Peyer's patch (tissue), 4 donors: Measurements from ENCODE around the gene DIP2A.

Source experiments
- POLR2A ChIP-seq, 2 donors: fragments of 450-650 bp; IDR thresholded peaks; one replicate each; pipeline ENCODE4 v1.5.1; 2017; ENCODE audit warnings: antibody characterized with exemption in 2 of 2, mild to moderate bottlenecking in 2 of 2, moderate library complexity in 2 of 2
- TF ChIP-seq, protein P1 (sequence below), 6 experiments: fragments of 450-650 bp in 4 of 6; fragments of 200-600 bp in 2 of 6; sonication (generic) in 1 of 6; IDR thresholded peaks; one replicate each; pipeline ENCODE4 v1.5.1; 2017 to 2019; ENCODE audit warnings: antibody characterized with exemption in 6 of 6, mild to moderate bottlenecking in 3 of 6, moderate library complexity in 1 of 6

DNA sequence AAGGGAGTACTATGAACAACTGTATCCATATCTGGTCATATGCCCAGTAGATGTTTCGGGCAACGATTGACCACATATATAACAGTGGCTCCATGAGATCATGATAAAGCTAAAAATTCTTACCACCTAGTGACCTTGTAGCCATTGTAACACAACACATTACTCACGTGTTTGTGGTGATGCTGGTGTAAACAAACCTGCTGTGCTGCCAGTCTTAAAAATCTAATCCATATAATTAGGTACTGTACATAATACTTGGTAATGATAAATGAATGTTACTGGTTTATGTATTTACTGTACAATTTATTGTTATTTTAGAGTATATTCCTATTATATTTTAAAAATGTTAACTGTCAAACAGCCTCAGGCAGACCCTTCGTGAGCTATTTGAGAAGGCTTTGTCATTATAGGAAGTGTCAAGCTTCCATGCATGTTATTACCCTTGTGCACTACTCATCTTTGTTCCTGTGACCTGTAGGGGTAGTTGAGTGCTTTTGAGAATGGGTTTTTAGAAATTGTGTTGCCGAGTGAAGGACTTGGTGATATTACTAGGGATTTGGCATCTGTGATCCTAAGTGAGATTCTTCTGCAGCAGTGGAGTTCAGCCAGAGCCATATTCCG, 23.6 kb downstream of the DIP2A start:
- TF ChIP-seq, protein P1, sequence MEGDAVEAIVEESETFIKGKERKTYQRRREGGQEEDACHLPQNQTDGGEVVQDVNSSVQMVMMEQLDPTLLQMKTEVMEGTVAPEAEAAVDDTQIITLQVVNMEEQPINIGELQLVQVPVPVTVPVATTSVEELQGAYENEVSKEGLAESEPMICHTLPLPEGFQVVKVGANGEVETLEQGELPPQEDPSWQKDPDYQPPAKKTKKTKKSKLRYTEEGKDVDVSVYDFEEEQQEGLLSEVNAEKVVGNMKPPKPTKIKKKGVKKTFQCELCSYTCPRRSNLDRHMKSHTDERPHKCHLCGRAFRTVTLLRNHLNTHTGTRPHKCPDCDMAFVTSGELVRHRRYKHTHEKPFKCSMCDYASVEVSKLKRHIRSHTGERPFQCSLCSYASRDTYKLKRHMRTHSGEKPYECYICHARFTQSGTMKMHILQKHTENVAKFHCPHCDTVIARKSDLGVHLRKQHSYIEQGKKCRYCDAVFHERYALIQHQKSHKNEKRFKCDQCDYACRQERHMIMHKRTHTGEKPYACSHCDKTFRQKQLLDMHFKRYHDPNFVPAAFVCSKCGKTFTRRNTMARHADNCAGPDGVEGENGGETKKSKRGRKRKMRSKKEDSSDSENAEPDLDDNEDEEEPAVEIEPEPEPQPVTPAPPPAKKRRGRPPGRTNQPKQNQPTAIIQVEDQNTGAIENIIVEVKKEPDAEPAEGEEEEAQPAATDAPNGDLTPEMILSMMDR (IDR thresholded peaks at IDR 0.05): no peak
- TF ChIP-seq POLR2A (IDR thresholded peaks at IDR 0.05): no peak
